Stomach (tissue), 19 donors: ENCODE data around the gene LRRC56. TPM values are rescaled to one million over a fixed set of nuclear protein-coding genes. Genes with fewer than 3 reads are reported as not detected.

ENCODE experiments used
- DNase-seq, 2 donors: peaks; one replicate each; pipeline versions ENCODE4 v3.0.0 to v3.0.0-alpha.2; 2013 to 2019
- H3K27ac ChIP-seq, 5 donors: fragments of 200-600 bp in 4 of 5; sonication (generic) in 4 of 5; one replicate each; pipeline ENCODE4 v1.5.1; 2013 to 2019; ENCODE audit warnings: mild to moderate bottlenecking in 1 of 5, moderate library complexity in 1 of 5
- H3K27me3 ChIP-seq, 3 donors: fragments of 200-600 bp; sonication (generic); one replicate each; pipeline ENCODE4 v1.5.1; 2017 to 2019; ENCODE audit warnings: mixed run types in 1 of 3
- H3K36me3 ChIP-seq, 4 donors: fragments of 200-600 bp; sonication (generic); 1 replicate in 3 of 4; 2 replicates in 1 of 4; pipeline ENCODE4 v1.5.1; 2016 to 2019
- H3K4me1 ChIP-seq, 4 donors: fragments of 200-600 bp; sonication (generic); one replicate each; pipeline ENCODE4 v1.5.1; 2016 to 2019
- H3K4me3 ChIP-seq, 4 donors: fragments of 200-600 bp; sonication (generic) in 3 of 4; one replicate each; pipeline ENCODE4 v1.5.1; 2016 to 2019; ENCODE audit warnings: mild to moderate bottlenecking in 1 of 4
- H3K9me3 ChIP-seq, 4 donors: fragments of 200-600 bp; sonication (generic); one replicate each; pipeline ENCODE4 v1.5.1; 2016 to 2019
- EP300 ChIP-seq: sonication (generic); formaldehyde crosslinking; IDR thresholded peaks from one replicate; pipeline ENCODE4 v1.6.1; 2017; ENCODE audit warnings: antibody characterized with exemption
- POLR2A ChIP-seq, 4 donors: fragments of 450-650 bp; IDR thresholded peaks; one replicate each; pipeline ENCODE4 v1.6.1; 2016; ENCODE audit warnings: antibody characterized with exemption in 4 of 4, control low read depth in 2 of 4, mild to moderate bottlenecking in 1 of 4, moderate library complexity in 1 of 4
- POLR2AphosphoS5 ChIP-seq, 3 donors: sonication (generic); formaldehyde crosslinking; IDR thresholded peaks; one replicate each; pipeline ENCODE4 v1.6.1; 2016; ENCODE audit warnings: antibody characterized with exemption in 3 of 3
- WGBS, 5 donors: extraction: QIAGEN DNeasy Blood & Tissue Kit in 3 of 5; methylation state at CpG; one replicate each; pipeline versions ENCODE4 v1.1.5 to v1.1.7; 2013 to 2018; 5-methylcytosine and 5-hydroxymethylcytosine counted together
- intact Hi-C: fragments of 100-400 bp; cut with DNase I; formaldehyde crosslinking; loops from one replicate; pipeline ENCODE4 v1.15.1; 2023; ENCODE audit warnings: low total_unique reads
- long read RNA-seq, 10 donors: transcript quantifications; one replicate each; lab custom pipeline, GENCODE V29; 2026
- polyA plus RNA-seq, 3 donors: library from polyadenylated mRNA; stranded (reverse); fragments of 200-250 nt; gene quantifications; one replicate each; pipeline ENCODE4 v1.2.3, GENCODE V29; 2013
- total RNA-seq, 5 donors: library from RNA; depleted of rRNA; stranded (reverse); fragments of >200 nt; gene quantifications; one replicate each; pipeline versions ENCODE4 v1.1.0 to v1.2.3, GENCODE V29; 2014 to 2016
- TF ChIP-seq, protein P1 (sequence below), 7 experiments: fragments of 450-650 bp in 4 of 7; fragments of 200-600 bp in 3 of 7; sonication (generic) in 3 of 7; IDR thresholded peaks; one replicate each; pipeline ENCODE4 v1.5.1; 2016 to 2019; ENCODE audit warnings: antibody characterized with exemption in 7 of 7, control low read depth in 2 of 7, mild to moderate bottlenecking in 1 of 7
- donor health status: healthy with polysubstance abuse.
- donor health status: Bipolar disorder and iron deficiency.
- donor health status: healthy.

Gene LRRC56, protein sequence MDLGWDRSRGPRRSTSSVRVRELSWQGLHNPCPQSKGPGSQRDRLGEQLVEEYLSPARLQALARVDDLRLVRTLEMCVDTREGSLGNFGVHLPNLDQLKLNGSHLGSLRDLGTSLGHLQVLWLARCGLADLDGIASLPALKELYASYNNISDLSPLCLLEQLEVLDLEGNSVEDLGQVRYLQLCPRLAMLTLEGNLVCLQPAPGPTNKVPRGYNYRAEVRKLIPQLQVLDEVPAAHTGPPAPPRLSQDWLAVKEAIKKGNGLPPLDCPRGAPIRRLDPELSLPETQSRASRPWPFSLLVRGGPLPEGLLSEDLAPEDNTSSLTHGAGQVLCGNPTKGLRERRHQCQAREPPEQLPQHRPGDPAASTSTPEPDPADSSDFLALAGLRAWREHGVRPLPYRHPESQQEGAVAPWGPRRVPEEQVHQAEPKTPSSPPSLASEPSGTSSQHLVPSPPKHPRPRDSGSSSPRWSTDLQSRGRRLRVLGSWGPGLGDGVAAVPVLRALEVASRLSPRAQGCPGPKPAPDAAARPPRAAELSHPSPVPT
- total RNA-seq (1 to 10 TPM in 3 of 5 donors, under 1 TPM in 1, not detected in 1; 0.18 to 8.1 (median 3.3) TPM), polyA plus RNA-seq (1 to 10 TPM; 2.1 to 2.9 (median 2.9) TPM)
- long read RNA-seq, donor 1: 0 reads
- long read RNA-seq, donor 2: 0 reads
- long read RNA-seq, donor 3: 0 reads
- long read RNA-seq, donor 4: 0 reads
- long read RNA-seq, donor 5: 0 reads
- long read RNA-seq, donor 6: 0 reads
- long read RNA-seq, donor 7: 0 reads
- long read RNA-seq, donor 8: 0 reads
- long read RNA-seq, donor 9: 0 reads
- long read RNA-seq, donor 10: 0 reads

DNA sequence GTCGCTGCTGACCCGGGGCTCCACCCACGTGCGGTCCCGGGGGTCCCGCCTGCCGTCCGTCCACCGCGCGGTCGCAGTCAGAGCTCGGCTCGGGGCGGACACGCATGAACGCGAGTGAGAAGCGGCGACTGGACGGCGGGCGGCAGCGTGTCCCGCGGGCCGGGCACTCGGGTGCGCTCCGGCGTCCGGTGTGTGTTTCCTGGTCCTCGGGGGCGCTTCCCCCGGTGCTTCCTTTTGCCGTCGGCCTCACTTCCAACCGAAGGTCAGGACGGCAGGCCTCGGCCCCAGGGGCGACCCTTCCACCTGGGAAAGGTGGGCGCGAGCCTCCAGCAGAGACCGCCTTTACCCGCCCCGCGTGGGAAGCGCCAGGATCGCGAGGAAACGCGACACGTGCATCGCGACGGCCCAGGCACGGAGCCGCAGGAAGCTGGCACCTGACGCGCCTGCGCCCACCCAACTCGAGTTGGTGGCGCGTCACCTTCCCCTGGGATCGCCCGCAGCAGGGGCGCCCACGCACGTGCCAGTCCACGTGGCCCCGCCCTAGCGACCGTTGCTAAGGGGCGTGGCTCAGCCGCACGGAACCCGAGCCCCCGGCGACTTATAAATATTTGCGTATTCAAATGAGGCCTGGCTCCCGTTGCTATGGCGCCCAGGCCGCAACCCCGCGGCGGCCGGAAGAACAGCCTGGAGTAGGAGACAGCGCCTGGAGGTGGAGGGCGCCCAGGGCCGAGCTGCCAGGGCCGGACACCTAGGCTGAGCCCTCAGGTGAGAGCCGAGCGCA lies at the start of gene LRRC56:
Gene LRRC56, plus strand, starts transcription at position 687 of the 781 bp plus-strand sequence. CDS start 3,158 bp downstream, outside the sequence.
- Histone ChIP-seq H3K4me3 (peak within 1 kb of the TSS; percentile 65 to 91 (median 77)), H3K4me1 (peaks cover 38 to 50% (median 49%) of the 10 kb centered on the region in 4 donors), H3K27me3 (peaks cover 0 to 22% (median 0%) of the 10 kb centered on the region in 3 donors), H3K9me3 (no peaks in the 10 kb centered on the region), H3K36me3 (peaks cover 9 to 19% (median 17%) of the 10 kb centered on the region in 4 donors), H3K27ac (peak within 1 kb of the TSS; percentile 80 to 94 (median 88))
- no peak for TF ChIP-seq EP300
- no peak for TF ChIP-seq POLR2A (IDR thresholded peaks at IDR 0.05)
- TF ChIP-seq, protein P1, sequence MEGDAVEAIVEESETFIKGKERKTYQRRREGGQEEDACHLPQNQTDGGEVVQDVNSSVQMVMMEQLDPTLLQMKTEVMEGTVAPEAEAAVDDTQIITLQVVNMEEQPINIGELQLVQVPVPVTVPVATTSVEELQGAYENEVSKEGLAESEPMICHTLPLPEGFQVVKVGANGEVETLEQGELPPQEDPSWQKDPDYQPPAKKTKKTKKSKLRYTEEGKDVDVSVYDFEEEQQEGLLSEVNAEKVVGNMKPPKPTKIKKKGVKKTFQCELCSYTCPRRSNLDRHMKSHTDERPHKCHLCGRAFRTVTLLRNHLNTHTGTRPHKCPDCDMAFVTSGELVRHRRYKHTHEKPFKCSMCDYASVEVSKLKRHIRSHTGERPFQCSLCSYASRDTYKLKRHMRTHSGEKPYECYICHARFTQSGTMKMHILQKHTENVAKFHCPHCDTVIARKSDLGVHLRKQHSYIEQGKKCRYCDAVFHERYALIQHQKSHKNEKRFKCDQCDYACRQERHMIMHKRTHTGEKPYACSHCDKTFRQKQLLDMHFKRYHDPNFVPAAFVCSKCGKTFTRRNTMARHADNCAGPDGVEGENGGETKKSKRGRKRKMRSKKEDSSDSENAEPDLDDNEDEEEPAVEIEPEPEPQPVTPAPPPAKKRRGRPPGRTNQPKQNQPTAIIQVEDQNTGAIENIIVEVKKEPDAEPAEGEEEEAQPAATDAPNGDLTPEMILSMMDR (IDR thresholded peaks at IDR 0.05): peak in 1 of 7 experiments; percentile 4
- TF ChIP-seq POLR2AphosphoS5 (IDR thresholded peaks at IDR 0.05): peak; percentile 3 to 65 (median 32)
- DNase-seq: peak; percentile 94 to 96
- 1 to 3% (median 1%) methylated on average over 39 to 93 of the region's 93 CpGs for WGBS, 5 donors
- intact Hi-C loops: no loop called here

DNA sequence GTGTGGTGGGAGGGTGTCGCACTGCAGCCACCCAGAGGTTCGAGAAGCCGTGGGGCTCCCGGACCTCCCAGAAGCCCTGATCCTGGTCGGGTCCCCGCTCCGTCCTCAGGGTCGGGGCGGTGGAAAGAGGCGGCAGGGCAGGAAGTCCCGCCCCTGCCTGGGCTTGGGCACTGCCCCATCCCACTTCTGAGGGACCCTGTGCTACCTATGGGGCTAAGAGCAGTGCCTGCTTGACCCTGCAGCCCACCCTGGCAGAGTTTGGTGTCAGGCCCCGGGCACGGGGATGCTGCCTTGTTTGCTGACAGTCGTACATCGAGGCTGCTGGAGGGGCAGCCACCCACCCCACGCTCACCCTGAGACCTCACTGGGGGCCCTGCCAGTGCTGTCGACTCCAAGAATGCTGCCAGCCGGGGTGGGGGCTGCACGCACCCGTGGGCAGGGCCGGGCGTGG lies 49.7 kb upstream of the LRRC56 start:
- Histone ChIP-seq H3K27me3 (no peaks in the 10 kb centered on the region), H3K4me3 (no peak overlapping the region), H3K27ac (no peak overlapping the region), H3K36me3 (peaks cover 0 to 53% (median 40%) of the 10 kb centered on the region in 4 donors), H3K4me1 (no peaks in the 10 kb centered on the region), H3K9me3 (no peaks in the 10 kb centered on the region)
- TF ChIP-seq POLR2A (IDR thresholded peaks at IDR 0.05): no peak
- TF ChIP-seq, protein P1 (IDR thresholded peaks at IDR 0.05): no peak
- 71 to 95% (median 78%) methylated on average over 12 to 22 of the region's 22 CpGs for WGBS, 5 donors
- no peak for DNase-seq
- intact Hi-C loops: no loop called here

DNA sequence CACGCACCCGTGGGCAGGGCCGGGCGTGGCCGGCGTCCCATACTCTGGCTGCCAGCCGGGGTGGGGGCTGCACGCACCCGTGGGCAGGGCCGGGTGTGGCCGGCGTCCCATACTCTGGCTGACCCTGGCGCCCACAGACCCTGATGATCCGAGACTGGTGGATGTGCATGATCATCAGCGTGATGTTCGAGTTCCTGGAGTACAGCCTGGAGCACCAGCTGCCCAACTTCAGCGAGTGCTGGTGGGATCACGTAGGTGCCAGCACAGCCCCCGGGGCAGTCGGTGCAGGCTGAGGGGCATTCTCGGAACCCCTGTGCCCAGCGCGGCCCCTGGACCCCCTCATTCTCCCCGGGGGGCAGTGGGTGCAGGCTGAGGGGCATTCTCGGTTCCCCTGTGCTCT lies 49.3 kb upstream of the LRRC56 start:
- Histone ChIP-seq H3K27ac (no peak overlapping the region), H3K36me3 (peaks cover 0 to 58% (median 44%) of the 10 kb centered on the region in 4 donors)
- 62 to 91% (median 70%) methylated on average over 7 to 25 of the region's 25 CpGs for WGBS, 5 donors

DNA sequence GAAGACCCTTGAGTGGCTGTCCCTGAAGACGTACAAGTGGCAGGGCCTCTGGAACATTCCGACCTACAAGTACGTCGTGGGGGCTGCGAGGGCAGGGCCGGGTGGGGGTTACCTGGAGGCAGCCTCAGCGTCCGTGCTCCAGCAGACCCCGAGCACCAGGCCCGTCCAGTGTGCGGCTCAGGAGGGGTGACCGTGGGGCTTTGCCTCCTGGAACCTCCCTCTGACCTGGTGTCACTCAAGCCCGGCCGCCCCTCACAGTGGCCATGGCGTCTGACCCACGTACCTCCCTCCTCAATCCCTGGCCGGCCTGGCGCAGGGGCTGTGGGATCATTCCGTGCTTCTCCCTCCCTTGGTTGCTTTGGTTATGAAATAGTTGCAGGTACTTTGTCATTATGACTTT lies 48.7 kb upstream of the LRRC56 start:
- Histone ChIP-seq H3K36me3 (peaks cover 2 to 63% (median 49%) of the 10 kb centered on the region in 4 donors), H3K27ac (no peak overlapping the region), H3K4me3 (no peak overlapping the region), H3K4me1 (no peaks in the 10 kb centered on the region), H3K9me3 (no peaks in the 10 kb centered on the region), H3K27me3 (no peaks in the 10 kb centered on the region)
- DNase-seq: no peak
- 90 to 96% (median 93%) methylated on average over 7 to 19 of the region's 19 CpGs for WGBS, 5 donors
- TF ChIP-seq POLR2AphosphoS5 (IDR thresholded peaks at IDR 0.05) (no peak), EP300 (no peak), POLR2A (IDR thresholded peaks at IDR 0.05) (no peak)
- TF ChIP-seq, protein P1 (IDR thresholded peaks at IDR 0.05): no peak
- intact Hi-C loops: no loop called here

More for the DNA sequence above, 49.3 kb upstream of the LRRC56 start:
- DNase-seq: no peak
- Histone ChIP-seq H3K4me1 (no peaks in the 10 kb centered on the region), H3K9me3 (no peaks in the 10 kb centered on the region), H3K4me3 (no peak overlapping the region), H3K27me3 (no peaks in the 10 kb centered on the region)
- no peak for TF ChIP-seq POLR2A (IDR thresholded peaks at IDR 0.05)
- no peak for TF ChIP-seq POLR2AphosphoS5 (IDR thresholded peaks at IDR 0.05)
- intact Hi-C loops: no loop called here
